Stimulated activated CD4-positive, alpha-beta T cell treated with anti-CD3 and anti-CD28 coated beads, Interleukin-12 subunit alpha, Interleukin-12 subunit beta, amount 100 ng/mL, for 4 hours (primary cell): ENCODE measurements around the gene SETD5.

ENCODE experiments used
- DNase-seq: peaks from one replicate; pipeline ENCODE4 v3.0.0-alpha.2; 2020

SETD5 gene, protein sequence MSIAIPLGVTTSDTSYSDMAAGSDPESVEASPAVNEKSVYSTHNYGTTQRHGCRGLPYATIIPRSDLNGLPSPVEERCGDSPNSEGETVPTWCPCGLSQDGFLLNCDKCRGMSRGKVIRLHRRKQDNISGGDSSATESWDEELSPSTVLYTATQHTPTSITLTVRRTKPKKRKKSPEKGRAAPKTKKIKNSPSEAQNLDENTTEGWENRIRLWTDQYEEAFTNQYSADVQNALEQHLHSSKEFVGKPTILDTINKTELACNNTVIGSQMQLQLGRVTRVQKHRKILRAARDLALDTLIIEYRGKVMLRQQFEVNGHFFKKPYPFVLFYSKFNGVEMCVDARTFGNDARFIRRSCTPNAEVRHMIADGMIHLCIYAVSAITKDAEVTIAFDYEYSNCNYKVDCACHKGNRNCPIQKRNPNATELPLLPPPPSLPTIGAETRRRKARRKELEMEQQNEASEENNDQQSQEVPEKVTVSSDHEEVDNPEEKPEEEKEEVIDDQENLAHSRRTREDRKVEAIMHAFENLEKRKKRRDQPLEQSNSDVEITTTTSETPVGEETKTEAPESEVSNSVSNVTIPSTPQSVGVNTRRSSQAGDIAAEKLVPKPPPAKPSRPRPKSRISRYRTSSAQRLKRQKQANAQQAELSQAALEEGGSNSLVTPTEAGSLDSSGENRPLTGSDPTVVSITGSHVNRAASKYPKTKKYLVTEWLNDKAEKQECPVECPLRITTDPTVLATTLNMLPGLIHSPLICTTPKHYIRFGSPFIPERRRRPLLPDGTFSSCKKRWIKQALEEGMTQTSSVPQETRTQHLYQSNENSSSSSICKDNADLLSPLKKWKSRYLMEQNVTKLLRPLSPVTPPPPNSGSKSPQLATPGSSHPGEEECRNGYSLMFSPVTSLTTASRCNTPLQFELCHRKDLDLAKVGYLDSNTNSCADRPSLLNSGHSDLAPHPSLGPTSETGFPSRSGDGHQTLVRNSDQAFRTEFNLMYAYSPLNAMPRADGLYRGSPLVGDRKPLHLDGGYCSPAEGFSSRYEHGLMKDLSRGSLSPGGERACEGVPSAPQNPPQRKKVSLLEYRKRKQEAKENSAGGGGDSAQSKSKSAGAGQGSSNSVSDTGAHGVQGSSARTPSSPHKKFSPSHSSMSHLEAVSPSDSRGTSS (N-terminal part only)

DNA sequence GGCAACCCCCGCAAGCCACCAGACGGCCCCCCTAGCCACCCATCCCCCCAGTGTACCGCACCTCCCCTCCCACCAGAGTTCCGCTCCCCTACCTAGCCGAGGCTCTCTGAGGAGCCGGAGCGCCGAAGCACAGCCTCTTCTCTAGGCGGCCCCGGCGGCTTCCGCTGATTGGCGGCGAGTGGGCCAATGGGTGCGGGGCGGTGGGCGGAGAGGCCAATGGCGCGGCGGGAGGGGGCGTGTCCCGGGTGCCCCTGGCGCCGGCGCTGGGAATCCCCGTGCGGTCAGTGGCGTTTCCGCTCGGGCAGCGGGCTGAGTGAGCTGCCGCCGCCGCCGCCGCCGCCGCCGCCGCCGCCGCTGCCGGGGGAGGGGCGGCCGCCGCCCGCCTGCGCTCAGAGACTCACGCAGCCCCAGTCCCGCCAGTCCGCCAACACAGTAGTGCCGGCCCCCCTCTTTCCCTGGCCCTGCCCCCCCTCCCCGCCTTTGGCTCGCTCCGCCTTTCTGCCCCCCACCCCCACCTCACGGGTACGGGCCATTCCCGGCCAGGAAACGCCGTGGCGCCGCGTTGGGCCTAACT, at the start of gene SETD5:
Gene SETD5 (plus strand): TSS at position 284 of the 574 bp plus-strand sequence. CDS start 31,324 bp downstream, outside the sequence.
- peak; percentile 100 for DNase-seq

DNA sequence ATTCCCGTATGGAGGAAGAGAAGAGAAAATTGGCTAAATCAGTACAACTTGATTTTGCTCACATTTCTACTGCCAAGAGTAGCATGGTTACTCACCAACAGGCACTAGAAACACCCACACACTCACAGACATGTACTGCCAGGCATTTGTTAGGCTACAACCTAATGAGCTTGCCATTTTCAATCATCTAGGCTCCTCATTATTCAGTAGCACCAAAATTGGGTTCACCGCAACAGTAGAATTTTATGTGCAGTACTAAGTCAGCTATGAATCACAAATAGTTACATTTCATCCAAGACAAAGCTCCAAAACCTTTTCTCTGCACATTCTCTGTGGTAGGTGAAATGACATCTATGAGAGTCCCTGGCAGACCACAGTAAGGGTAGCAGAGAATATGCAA, 49.5 kb upstream of the SETD5 start:
- no peak for DNase-seq

DNA sequence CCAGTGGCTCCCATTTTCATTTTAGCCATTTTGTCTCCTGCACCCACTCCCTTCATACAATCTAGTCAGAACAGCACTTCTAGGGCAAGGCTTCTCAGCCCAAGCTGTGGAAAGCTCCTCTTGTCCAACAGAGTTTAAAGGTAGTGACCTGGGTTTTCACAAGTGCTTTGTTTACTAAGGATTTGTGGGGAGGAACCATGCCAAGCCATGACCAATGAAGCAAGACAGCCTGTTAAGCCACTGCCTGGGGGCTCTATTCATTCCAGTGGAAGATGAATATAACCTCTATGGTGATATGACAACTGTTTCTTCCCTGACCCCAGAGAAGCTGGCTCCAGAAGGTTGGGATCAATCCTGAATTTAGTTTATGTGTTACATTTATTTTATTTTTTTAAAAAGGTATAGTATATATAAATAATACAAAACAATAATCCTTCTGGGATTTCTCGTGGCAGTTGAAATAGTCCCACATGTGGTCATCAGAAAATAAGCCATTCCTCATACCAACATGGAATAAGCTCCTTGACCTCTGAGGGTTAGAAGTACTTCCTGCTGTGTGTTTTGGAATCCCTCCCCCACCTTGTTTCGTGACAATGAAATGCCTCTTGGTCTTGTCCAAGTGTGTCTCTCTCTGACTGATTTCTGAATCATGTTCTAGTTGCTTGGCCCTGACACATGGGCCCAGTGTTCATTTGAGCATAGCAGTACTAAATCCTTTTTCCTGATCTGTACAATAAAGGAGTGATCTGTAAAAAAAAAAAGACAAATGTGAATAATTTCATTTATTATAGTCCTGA, 47.9 kb upstream of the SETD5 start:
- no peak for DNase-seq

DNA sequence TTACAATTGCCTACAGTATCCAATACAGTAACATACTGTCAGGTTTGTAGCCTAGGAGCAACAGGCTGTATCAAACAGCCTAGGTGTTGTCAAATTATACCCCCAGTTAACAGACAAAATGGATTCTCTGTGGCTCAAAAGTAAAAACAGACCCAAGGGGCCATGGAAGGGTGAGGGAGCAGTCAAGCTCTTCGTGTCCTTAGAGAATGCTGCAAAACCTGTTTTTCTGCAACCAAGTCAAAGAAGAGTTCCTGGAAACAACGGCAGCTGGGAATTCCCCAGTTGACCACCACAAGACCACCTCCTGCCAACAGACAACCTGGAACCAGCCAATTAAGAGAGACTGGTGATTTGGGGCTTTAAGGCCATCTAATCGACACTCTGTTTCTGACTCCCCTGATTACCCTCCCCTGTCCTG, 45.7 kb upstream of the SETD5 start:
- no peak for DNase-seq

DNA sequence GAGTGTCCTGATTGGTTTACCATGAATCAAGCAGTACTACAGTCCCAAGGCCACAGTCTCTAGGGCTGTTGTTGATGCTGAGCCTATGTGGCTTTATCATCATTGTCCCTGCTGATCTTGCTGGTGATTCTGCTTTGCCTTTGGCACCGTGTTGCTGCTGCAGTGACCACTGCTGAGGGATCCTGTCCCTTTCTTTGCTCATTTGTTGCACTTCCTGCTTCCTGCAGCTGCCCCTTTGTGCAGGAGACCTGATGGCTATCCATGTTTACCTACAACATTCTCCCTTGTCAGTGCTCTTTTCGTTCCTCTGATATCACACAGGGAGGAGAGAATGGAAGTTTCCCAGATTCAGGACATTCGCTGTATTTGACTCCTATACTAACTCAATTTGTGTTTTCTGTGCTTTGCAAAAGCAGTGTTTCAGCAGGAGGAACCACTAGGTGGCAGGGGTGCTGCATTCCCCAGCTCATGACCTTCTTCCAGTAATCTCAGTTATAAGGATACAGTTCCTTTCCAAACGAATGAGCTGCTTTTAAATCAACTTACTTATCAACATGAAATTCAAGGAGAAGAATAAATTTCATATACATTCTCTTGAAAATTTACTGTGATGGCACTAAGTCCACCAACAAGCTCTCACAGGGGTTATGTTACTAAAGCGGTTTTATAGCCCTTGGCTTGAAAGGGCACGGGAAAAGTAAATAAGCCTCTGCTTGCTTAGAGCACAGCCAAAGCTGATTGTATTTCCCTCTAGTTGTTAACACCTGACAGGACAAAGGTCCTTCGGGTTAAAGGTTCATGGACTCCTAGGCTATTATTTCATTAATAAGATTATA, 44.3 kb upstream of the SETD5 start:
- peak; percentile 40 for DNase-seq

DNA sequence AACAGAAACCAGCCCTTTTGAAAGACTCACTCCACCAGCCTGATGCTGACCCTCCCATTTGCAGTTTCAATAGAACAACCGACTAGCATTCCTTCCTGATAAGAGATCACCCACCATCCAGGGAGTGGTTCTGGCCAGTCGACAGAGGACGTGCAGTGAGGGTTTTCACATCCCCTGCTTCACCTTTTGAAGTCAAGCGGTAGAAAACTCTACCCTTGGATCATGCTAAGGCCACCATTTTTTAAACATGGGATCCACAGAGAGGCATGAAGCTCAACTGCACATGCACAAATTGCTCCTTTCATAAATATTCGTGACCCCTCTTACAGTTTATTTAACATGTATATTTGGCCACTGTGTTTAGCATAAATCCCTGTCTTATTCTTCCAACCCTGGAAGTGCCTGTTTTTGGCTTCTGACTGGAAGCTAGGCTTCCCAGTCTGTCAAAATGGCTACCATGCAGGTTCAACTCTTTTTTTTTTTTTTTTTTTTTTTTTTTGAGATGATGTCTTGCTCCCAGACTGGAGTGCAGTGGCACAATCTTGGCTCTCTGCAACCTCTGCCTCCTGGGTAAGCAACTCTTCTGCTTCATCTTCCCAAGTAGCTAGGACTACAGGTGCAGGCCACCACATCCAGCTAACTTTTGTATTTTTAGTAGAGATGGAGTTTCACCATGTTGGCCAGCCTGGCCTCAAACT, 35.6 kb upstream of the SETD5 start:
- no peak for DNase-seq

DNA sequence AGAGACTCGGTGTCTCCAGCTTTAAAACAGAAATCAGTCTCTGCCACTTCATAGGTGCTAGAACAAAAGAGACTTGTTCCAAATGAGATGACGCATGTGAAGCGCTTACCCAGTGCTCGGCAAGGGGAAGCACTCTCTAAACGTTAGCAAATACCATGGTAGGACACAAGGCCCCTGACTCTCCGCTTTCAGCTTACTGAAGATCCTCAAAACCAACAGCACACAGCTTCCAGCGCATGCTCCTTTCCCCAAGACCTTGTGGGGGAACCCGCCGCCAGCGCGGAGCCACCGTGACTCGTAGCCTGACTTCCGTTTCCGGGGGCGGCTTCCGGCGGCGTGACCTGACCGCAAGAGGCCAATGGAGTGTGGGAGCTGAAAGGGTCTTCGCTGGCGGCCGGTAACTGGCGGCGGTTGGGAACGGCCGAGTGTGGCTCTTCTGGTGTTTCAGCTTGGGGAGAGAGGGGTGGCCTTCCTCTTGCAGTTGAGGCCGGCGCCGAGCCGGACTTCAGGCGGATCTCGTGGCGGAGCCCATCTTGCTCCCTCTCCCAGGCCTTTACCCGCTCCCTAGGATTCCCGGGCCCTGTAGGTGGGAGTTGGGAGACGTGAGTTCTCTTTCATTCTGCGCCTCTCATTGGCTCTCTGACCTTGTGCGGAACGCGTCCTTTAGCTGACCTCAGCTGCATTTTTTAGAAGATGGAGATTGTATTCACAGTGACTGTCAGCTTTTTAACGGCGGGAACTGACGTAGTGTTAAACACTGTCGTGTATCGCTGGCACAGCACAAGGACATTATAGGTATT, 34.5 kb upstream of the SETD5 start, which contains the start of gene THUMPD3:
Gene THUMPD3 (plus strand): TSS at position 324 of the 800 bp plus-strand sequence. CDS start 2,015 bp downstream, outside the sequence.
- DNase-seq: peak; percentile 91

DNA sequence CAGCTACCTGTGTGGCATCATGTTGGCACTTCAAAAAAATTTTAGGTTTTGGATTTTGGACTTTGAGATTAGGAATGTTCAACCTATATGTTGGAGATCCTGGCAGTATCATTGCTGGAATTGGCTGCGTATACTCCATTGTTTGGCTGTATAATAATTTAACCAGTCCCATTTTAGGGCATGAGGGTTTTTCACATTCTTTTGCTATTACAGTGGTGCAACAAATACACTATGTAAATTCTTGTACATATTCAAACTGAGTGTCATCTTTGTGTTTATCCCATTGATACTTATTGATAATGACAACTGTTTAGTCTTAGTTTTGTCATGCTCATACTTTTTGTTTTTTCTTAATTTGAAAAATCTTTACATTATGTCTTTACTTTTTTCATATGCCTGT, 27.9 kb upstream of the SETD5 start:
- no peak for DNase-seq

DNA sequence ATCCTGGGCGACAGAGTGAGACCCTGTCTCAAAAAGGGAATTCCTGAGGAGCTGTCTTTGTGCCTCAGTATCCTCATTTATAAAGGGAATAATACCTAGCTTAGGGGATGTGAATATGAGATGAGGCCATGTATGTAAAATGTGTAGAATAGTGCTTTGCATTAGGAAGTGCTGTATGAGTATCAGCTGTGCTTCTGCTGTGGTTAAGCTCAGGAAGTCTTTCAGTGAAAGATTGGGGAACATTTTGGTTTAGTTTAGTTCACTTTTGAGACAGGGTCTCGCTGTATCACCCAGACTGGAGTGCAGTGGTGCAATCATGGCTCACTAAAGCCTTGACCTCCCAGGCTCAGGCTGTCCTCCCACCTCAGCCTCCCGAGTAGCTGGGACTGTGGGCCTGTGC, 23.9 kb upstream of the SETD5 start:
- no peak for DNase-seq

DNA sequence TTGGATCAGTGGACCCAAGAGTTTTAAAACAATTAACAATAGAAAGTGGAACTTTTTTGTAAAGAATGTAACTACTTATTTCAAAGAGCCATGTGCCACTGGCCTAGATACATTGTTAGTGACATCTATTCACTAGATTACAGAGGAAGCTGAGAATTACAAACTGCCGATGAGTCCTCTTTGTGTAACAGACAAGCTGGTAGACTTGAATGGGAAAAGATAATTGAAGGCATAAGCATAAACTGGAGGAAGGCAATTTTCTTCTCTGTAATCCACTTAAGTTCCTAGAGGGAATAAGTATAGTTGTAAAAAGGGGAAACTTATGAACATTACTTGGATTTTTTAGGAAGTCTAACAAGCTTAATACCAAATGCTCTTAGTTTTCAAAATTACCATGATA, 19.4 kb upstream of the SETD5 start:
- DNase-seq: no peak

DNA sequence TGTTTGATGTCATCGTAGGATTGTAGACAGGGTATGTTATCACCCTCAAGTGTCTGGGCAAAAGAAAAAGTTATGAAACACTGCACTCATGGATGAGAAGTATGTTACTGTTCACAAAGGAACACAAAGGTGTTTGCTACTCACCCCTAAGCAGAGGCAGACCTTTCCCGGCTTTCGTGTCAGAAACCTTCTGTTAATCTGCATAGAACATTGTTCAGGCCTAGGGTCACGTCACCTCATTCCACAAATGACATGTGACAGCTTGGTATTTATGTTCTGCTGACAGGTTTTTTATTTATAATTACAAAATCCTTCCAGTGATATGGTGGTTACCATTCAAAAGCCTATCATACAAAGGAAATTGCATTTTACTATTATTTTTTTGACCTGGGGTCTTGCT, 18.1 kb upstream of the SETD5 start:
- DNase-seq: no peak

DNA sequence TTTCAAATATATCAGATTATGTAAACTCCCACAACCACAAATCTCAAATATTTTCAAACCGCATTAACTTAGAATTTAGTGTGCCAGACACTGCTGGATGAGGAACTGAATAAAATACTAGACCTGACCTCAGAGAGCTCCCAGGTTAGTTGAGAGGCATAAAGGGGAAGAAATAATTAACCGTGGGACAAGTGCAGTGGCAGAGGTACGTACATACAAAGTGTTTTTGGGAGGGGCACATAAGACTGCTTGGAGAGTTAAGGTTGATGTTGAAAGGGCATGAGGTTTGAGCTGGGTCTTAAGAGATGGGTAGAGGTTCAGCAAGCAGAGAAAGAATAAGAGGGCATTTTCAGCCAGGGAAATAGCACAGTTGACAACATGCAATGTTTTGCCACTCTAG, 17.4 kb upstream of the SETD5 start:
- DNase-seq: no peak

DNA sequence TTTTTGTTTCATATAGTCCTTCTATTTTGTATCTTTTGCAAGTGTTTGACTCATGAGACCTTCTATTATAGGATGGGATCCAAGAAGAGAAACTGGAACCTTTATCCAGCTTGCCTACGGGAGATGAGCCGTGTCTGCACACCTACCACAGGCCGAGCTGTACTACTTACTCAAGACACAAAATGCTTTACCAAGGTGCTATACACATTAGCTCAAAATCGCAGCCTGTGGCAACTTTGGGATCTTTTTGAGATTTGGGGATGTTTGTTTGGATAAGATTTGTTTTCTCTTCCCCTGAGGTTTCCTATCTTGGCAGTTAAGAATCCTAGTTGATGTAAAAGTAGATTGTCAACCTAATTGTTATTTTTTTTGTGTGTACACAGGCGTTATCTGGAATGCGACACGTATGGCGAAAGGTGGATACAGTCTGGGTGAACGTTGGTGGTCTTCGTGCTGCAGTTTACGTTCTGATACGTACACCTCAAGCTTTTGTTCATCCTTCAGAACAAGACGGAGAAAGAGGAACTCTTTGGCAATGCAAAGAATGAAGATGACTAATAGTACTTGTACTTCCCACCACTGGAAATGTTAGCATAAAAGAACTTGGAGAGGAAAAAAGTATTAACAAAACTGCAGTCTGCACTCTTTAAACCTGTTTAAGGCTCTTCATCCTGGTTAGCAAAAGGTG, 13.1 kb upstream of the SETD5 start:
- no peak for DNase-seq

DNA sequence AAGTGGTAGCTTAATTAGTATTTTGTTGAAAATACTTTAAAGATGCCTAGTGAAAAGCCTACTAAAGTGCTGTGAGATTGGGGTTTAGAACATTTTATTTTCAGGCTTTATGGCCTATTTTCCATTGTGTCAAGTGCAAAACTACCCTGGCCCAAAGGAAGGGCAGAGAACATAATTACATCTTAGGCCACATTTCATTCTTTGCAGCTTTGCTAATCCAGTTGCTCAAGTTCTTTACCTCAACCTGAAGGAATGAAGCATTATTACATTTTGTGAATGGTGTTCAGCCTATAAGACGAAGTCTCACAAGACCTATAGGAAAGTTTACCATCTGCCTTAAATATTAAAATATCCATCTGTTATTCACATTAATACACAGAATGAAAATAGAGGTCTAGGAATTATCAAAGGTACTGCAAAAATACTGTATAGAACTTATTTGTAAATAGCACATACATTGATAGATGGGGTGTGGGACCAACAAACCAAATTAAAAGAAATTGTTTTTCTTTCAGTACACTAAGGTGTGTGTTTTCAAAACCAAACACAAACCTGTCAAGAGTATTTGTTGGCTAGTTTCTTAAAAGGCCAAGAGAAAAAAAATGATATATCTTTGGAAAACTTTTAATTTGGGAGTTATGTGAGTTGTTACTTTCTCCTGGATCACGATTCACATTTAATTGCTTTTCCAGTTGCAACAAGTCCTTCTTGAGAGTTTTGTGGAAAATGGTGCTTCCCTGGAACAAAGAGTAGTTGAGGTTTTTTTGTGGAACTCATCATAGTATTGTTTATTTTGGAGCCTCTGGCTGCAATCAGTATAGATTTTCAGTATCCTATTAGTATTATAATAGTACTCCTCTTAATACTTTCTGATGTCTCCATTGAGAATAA, 12.0 kb upstream of the SETD5 start:
- DNase-seq: no peak

DNA sequence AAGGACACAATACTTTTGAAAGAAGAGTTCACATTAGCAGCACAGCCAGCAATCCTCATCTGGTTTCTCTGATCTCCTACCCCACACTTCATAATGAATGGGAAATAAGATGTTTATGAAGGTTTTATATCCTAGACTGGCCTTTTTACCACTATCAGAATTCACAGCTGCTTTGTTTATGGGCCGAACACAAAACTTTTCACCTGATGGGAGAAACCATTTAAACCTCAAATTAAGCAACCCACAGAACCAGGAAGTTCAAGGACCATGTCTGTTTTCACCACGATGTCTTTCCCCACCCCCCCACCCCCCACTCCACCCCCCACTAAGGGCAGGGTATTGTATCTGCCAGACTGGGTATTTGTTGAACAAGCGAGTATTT, 11.3 kb upstream of the SETD5 start:
- DNase-seq: no peak

DNA sequence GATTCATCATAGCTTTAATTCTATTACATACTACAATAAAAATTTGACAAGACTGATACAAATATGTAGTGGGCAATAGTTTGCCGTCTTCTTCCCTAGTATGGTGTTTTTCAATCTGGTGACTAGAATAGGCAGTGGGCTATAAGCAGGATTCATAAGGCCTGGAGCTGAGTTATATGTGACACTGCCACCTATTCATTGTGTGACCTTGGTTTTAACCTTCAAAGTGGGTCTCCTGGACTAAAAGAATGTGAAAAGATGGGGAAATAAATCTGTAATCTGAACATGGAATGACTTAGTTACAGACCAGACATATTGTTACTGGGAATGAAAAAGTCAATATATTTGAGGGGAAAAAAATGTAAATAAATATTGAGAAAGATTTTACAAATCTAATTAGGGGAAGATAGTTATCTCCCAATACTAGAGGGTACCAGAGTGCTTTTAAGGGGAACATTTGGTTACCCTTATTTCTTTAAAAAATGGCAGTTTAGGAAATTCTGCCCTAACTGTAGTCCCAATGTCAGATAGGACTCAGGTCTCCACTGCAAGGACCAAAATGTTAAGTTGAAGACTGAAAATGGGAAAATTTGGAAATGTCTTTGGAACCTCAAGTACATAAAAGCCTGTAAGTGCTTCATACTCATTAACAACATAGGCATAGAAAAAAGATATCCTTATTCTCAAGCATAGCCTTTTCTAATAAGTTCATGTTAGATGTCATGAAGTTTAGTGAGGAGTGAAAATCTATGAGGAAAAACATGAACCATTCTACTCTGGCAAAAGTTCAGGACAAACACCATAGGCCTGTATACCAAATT, 10.7 kb upstream of the SETD5 start:
- DNase-seq: no peak

DNA sequence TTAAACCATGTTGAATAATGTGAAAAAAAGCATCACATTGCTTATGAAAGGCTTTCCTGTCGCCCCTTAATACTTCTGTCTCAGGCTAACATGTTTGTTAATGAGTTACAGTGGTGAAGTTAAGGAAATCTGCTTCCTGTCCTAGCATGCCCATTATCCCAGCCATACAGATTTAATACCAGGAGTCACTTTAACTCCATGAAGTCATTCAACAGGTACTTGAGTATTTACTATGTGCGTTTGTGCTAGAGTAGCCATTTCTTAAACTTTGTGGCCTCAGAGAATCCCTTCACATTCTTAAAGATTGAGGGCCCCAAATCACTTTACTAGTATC, 10.1 kb upstream of the SETD5 start:
- no peak for DNase-seq
